Pancreas (tissue), 10 donors: ENCODE data around the gene FASTKD3. TPM values are rescaled to one million over a fixed set of nuclear protein-coding genes. Genes with fewer than 3 reads are reported as not detected.
A peak's percentile ranks its signal among the peaks of the same experiment; 100 is the strongest.

Experiments used
- ATAC-seq, 4 donors: fragments of 200-7000 bp; cut with Tn5 transposase; one replicate each; pipeline versions ENCODE4 v1.8.0 to v1.9.1; 2020; ENCODE audit warnings: mild to moderate bottlenecking in 4 of 4, moderate library complexity in 4 of 4
- DNase-seq, 6 donors: peaks; one replicate each; pipeline ENCODE4 v3.0.0-alpha.2; 2020
- FAIRE-seq: peaks from 2 replicates; lab custom pipeline; 2012; peaks lifted over from hg19 to GRCh38; lab: Jason Lieb, UNC
- H3K27ac ChIP-seq, 4 donors: fragments of 200-600 bp; sonication (generic); 1 replicate in 3 of 4; 2 replicates in 1 of 4; pipeline versions ENCODE4 v1.5.0 to v1.8.0; 2020
- H3K27me3 ChIP-seq, 4 donors: fragments of 200-600 bp; one replicate each; pipeline ENCODE4 v1.8.0; 2021
- H3K36me3 ChIP-seq, 3 donors: fragments of 200-600 bp; sonication (generic) in 1 of 3; one replicate each; pipeline versions ENCODE4 v1.5.0 to v1.8.0; 2020 to 2021
- H3K4me1 ChIP-seq, 3 donors: fragments of 200-600 bp; one replicate each; pipeline ENCODE4 v1.8.0; 2021
- H3K4me3 ChIP-seq, 4 donors: fragments of 200-600 bp; sonication (generic) in 2 of 4; one replicate each; pipeline versions ENCODE4 v1.5.0 to v1.8.0; 2020 to 2021
- H3K9me3 ChIP-seq, 4 donors: fragments of 200-600 bp; one replicate each; pipeline ENCODE4 v1.8.0; 2021
- CTCF ChIP-seq, 4 donors: fragments of 200-600 bp; sonication (generic) in 3 of 4; IDR thresholded peaks; one replicate each; pipeline versions ENCODE4 v1.5.0 to v1.8.0; 2021; ENCODE audit warnings: antibody characterized with exemption in 4 of 4
- WGBS, 2 donors: extraction: QIAGEN DNeasy Blood & Tissue Kit; methylation state at CpG; one replicate each; pipeline ENCODE4 v1.1.7; 2013; 5-methylcytosine and 5-hydroxymethylcytosine counted together
- intact Hi-C, 3 donors: fragments of 100-400 bp; cut with DNase I; formaldehyde crosslinking; loops; one replicate each; pipeline versions ENCODE4 v1.11.1 to v1.14.2; 2022
- polyA plus RNA-seq, 2 donors: library from polyadenylated mRNA; stranded (reverse); fragments of 200-250 nt; gene quantifications; one replicate each; pipeline ENCODE4 v1.2.3, GENCODE V29; 2013
- total RNA-seq, 6 donors: library from RNA; stranded (reverse); fragmentation: NEBNext Ultra II Directional in 4 of 6; extraction: Animal tissue kit (Norgen Biotek cat#: 25700) in 4 of 6; gene quantifications; one replicate each; pipeline versions ENCODE4 v1.2.1 to v1.2.4, GENCODE V29; 2021 to 2023
- donor health status: healthy with polysubstance abuse.
- donor health status: DM: no; HTN: no; CAD: no; lungs with moderate emphysema.
- donor health status: DM: no; HTN: no; CAD: no.
- donor health status: control.
- donor health status: control.
- donor health status: Bipolar disorder and iron deficiency.
- donor health status: DM: yes; HTN: yes; CAD: no.
- donor health status: DM: no; HTN: no; CAD: no.
- donor health status: DM: no; HTN: no; CAD: no.
- donor health status: DM: yes; HTN: yes; CAD: no.

FASTKD3 gene
- total and polyA plus RNA-seq, 8 donors: 1.8 to 10.3 (median 3.3) TPM

- no peaks in the 10 kb centered on the region for H3K36me3 ChIP-seq
- H3K9me3 ChIP-seq: no peaks in the 10 kb centered on the region
- DNase-seq (no peak), FAIRE-seq (no peak), ATAC-seq (peak in 1 of 4 donors; percentile 39)
- WGBS, 2 donors: 87 to 89% methylated on average over 6 of the region's 6 CpGs
- no peak overlapping the region for H3K27ac ChIP-seq
- no peaks in the 10 kb centered on the region for H3K27me3 ChIP-seq
- no peaks in the 10 kb centered on the region for H3K4me1 ChIP-seq
- TF ChIP-seq CTCF (IDR thresholded peaks at IDR 0.05): no peak
- H3K4me3 ChIP-seq: no peak overlapping the region
- intact Hi-C loops: no loop called here
Measured at GRCh38 chr5:7827610-7828009, 41.2 kb downstream of the FASTKD3 start.

- Histone ChIP-seq H3K9me3 (no peaks in the 10 kb centered on the region), H3K4me1 (no peaks in the 10 kb centered on the region), H3K4me3 (no peak overlapping the region), H3K36me3 (no peaks in the 10 kb centered on the region), H3K27me3 (no peaks in the 10 kb centered on the region), H3K27ac (no peak overlapping the region)
- no peak for FAIRE-seq
- TF ChIP-seq CTCF (IDR thresholded peaks at IDR 0.05): no peak
- 84 to 90% methylated on average over 11 of the region's 11 CpGs for WGBS, 2 donors
- DNase-seq: no peak
- ATAC-seq: no peak
- intact Hi-C loops: no loop called here
Measured at GRCh38 chr5:7825630-7826029, 43.2 kb downstream of the FASTKD3 start.

GRCh38 chr5:7824995-7825394 lies 43.8 kb downstream of the FASTKD3 start:
- no peak for DNase-seq
- no peak for ATAC-seq

GRCh38 chr5:7823594-7823993 lies 45.2 kb downstream of the FASTKD3 start:
- H3K36me3 ChIP-seq: no peaks in the 10 kb centered on the region
- no peak for FAIRE-seq
- no peaks in the 10 kb centered on the region for H3K27me3 ChIP-seq
- WGBS, 2 donors: 62 to 69% methylated on average over 8 of the region's 8 CpGs
- ATAC-seq: no peak
- no peak overlapping the region for H3K4me3 ChIP-seq
- intact Hi-C loops: no loop called here
- DNase-seq: no peak
- H3K4me1 ChIP-seq: no peaks in the 10 kb centered on the region
- H3K27ac ChIP-seq: no peak overlapping the region
- H3K9me3 ChIP-seq: no peaks in the 10 kb centered on the region
- TF ChIP-seq CTCF (IDR thresholded peaks at IDR 0.05): no peak

More at GRCh38 chr5:7824995-7825394, 43.8 kb downstream of the FASTKD3 start:
- Histone ChIP-seq H3K27ac (no peak overlapping the region), H3K9me3 (no peaks in the 10 kb centered on the region), H3K36me3 (no peaks in the 10 kb centered on the region), H3K4me3 (no peak overlapping the region), H3K4me1 (no peaks in the 10 kb centered on the region), H3K27me3 (no peaks in the 10 kb centered on the region)
- intact Hi-C loops: no loop called here
- no peak for FAIRE-seq
- no peak for TF ChIP-seq CTCF (IDR thresholded peaks at IDR 0.05)
- WGBS, 2 donors: 82 to 92% methylated on average over 18 of the region's 18 CpGs

- no peak for FAIRE-seq
- no peak overlapping the region for H3K27ac ChIP-seq
- WGBS, 2 donors: 52 to 57% methylated on average over 3 of the region's 3 CpGs
- DNase-seq: no peak
- H3K27me3 ChIP-seq: no peaks in the 10 kb centered on the region
- H3K4me3 ChIP-seq: no peak overlapping the region
- intact Hi-C loops: no loop called here
- H3K4me1 ChIP-seq: no peaks in the 10 kb centered on the region
- no peaks in the 10 kb centered on the region for H3K36me3 ChIP-seq
- no peaks in the 10 kb centered on the region for H3K9me3 ChIP-seq
- ATAC-seq: no peak
- TF ChIP-seq CTCF (IDR thresholded peaks at IDR 0.05): no peak
Measured at GRCh38 chr5:7822449-7822848, 46.4 kb downstream of the FASTKD3 start.
